Trophoblast cell (in vitro differentiated cells and primary cell): ENCODE data around the gene BCL2L11.

Experiments used
- DNase-seq, 2 donors: peaks; one replicate each; pipeline ENCODE4 v3.0.0-alpha.2; 2016
- H2AFZ ChIP-seq: 2 replicates; pipeline ENCODE4 v1.6.1; 2013; ENCODE audit warnings: low read length, moderate library complexity, mild to moderate bottlenecking; ENCODE audit not compliant: insufficient read depth, poor library complexity
- H2AK5ac ChIP-seq: 2 replicates; pipeline ENCODE4 v1.6.1; 2013; ENCODE audit warnings: mild to moderate bottlenecking, low read length
- H2BK120ac ChIP-seq: 2 replicates; pipeline ENCODE4 v1.6.1; 2013; ENCODE audit warnings: low read length, mild to moderate bottlenecking, moderate library complexity; ENCODE audit not compliant: insufficient read depth, poor library complexity
- H2BK12ac ChIP-seq: 2 replicates; pipeline ENCODE4 v1.6.1; 2013; ENCODE audit warnings: mild to moderate bottlenecking, low read length, moderate library complexity
- H2BK5ac ChIP-seq: 2 replicates; pipeline ENCODE4 v1.6.1; 2013; ENCODE audit warnings: low read length, low read depth, moderate library complexity, mild to moderate bottlenecking; ENCODE audit not compliant: poor library complexity
- H3K14ac ChIP-seq: 2 replicates; pipeline ENCODE4 v1.6.1; 2013; ENCODE audit warnings: mild to moderate bottlenecking, low read length
- H3K18ac ChIP-seq: 2 replicates; pipeline ENCODE4 v1.6.1; 2013; ENCODE audit warnings: mild to moderate bottlenecking, low read length
- H3K23ac ChIP-seq: 2 replicates; pipeline ENCODE4 v1.6.1; 2013; ENCODE audit warnings: low read length
- H3K27ac ChIP-seq: 2 replicates; pipeline ENCODE4 v1.5.1; 2013; ENCODE audit warnings: low read depth, mild to moderate bottlenecking, inconsistent platforms, low read length, moderate library complexity
- H3K27me3 ChIP-seq: 2 replicates; pipeline ENCODE4 v1.6.1; 2013; ENCODE audit warnings: inconsistent platforms, mild to moderate bottlenecking, low read length, moderate library complexity; ENCODE audit not compliant: insufficient read depth
- H3K36me3 ChIP-seq, 2 experiments: 1 replicate in 1 of 2; 2 replicates in 1 of 2; pipeline ENCODE4 v1.6.1; 2013; ENCODE audit warnings: low read length in 2 of 2, mild to moderate bottlenecking in 2 of 2, moderate library complexity in 1 of 2; ENCODE audit not compliant: insufficient read depth in 2 of 2, control insufficient read depth in 1 of 2
- H3K4ac ChIP-seq: 2 replicates; pipeline ENCODE4 v1.6.1; 2013; ENCODE audit warnings: low read depth, mild to moderate bottlenecking, low read length, moderate library complexity
- H3K4me1 ChIP-seq, 2 experiments: 1 replicate in 1 of 2; 2 replicates in 1 of 2; pipeline ENCODE4 v1.6.1; 2013; ENCODE audit warnings: low read length in 2 of 2, mild to moderate bottlenecking in 2 of 2, moderate library complexity in 1 of 2; ENCODE audit not compliant: insufficient read depth in 2 of 2, control insufficient read depth in 1 of 2
- H3K4me2 ChIP-seq: 2 replicates; pipeline ENCODE4 v1.6.1; 2013; ENCODE audit warnings: inconsistent platforms, mild to moderate bottlenecking, low read length, moderate library complexity
- H3K4me3 ChIP-seq: 2 replicates; pipeline ENCODE4 v1.5.1; 2013; ENCODE audit warnings: mild to moderate bottlenecking, low read depth, low read length, inconsistent platforms
- H3K79me1 ChIP-seq: one replicate; pipeline ENCODE4 v1.6.1; 2013; ENCODE audit warnings: low read length
- H3K79me2 ChIP-seq: 2 replicates; pipeline ENCODE4 v1.6.1; 2013; ENCODE audit warnings: low read length, mild to moderate bottlenecking; ENCODE audit not compliant: control insufficient read depth, insufficient read depth, poor library complexity
- H3K9ac ChIP-seq: 2 replicates; pipeline ENCODE4 v1.6.1; 2013; ENCODE audit warnings: mild to moderate bottlenecking, low read length
- H3K9me3 ChIP-seq: 2 replicates; pipeline ENCODE4 v1.6.1; 2013; ENCODE audit warnings: low read depth, mild to moderate bottlenecking, control low read depth, inconsistent platforms, low read length; ENCODE audit not compliant: insufficient read depth
- H4K12ac ChIP-seq: 2 replicates; pipeline ENCODE4 v1.6.1; 2013; ENCODE audit warnings: low read depth, mild to moderate bottlenecking, low read length, moderate library complexity
- H4K8ac ChIP-seq: 2 replicates; pipeline ENCODE4 v1.6.1; 2013; ENCODE audit warnings: low read depth, mild to moderate bottlenecking, low read length, moderate library complexity
- H4K91ac ChIP-seq: one replicate; pipeline ENCODE4 v1.6.1; 2013; ENCODE audit warnings: low read depth, mild to moderate bottlenecking, low read length, moderate library complexity
- WGBS: extraction: QIAGEN DNeasy Blood & Tissue Kit; methylation state at CpG from one replicate; pipeline ENCODE4 v1.1.7; 2013; ENCODE audit warnings: missing lambda C conversion rate; ENCODE audit not compliant: insufficient read length, insufficient coverage; ENCODE audit errors: extremely low coverage; 5-methylcytosine and 5-hydroxymethylcytosine counted together

Gene BCL2L11

DNA sequence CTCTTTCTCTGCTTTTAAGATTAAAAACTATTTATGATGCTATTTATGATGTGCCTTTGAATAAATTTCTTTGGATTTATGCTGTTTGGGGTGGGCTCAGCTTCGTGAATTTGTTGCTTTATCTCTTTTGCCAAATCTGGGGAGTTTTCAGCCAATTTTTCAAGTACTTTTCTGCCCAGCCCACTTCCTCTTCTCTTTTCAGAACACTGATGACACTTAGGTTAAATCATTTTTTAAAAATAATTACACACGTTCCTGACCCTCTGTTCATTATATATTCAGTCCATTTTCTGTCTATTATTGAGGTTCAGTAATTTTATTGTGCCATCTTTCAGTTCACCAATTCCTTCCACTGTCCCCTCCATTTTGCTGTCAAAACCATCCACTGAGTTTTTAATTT lies 14.8 kb upstream of the BCL2L11 start:
- Histone ChIP-seq H3K4me1 (no peaks in the 10 kb centered on the region), H3K79me2 (no peaks in the 10 kb centered on the region), H3K4me2 (no peak overlapping the region), H4K91ac (no peak overlapping the region), H2BK12ac (no peak overlapping the region), H3K4me3 (no peak overlapping the region), H3K18ac (no peak overlapping the region), H2AFZ (no peak overlapping the region), H4K12ac (no peak overlapping the region), H2AK5ac (no peak overlapping the region), H2BK5ac (no peak overlapping the region), H3K79me1 (no peaks in the 10 kb centered on the region), H3K14ac (no peak overlapping the region), H3K27ac (no peak overlapping the region), H3K27me3 (no peaks in the 10 kb centered on the region), H3K4ac (no peak overlapping the region), H2BK120ac (no peak overlapping the region), H3K36me3 (no peaks in the 10 kb centered on the region), H3K9ac (no peak overlapping the region), H3K23ac (no peak overlapping the region), H3K9me3 (no peaks in the 10 kb centered on the region), H4K8ac (no peak overlapping the region)
- no peak for DNase-seq
- WGBS = no CpG with 5 or more reads among the region's 2 CpGs

DNA sequence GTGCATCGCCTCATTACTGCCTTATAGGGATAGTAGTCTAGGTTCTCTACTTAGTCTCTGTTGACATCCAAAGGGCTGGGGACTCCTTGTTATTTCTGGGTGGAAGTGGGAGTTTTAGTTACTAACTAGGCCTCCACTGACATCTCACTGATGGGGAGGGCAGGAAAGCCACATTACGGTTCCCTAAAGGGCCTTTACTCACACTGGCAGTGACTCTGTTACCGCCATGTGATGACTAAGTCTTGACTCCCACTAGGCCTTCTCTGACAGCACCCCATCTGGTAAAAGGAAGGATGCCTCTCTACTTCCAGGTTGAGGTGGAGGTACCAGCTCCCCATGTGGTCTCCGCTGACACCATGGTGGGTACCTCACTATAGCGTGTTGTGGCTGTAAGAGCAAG lies 14.0 kb upstream of the BCL2L11 start:
- H3K18ac ChIP-seq = no peak overlapping the region

DNA sequence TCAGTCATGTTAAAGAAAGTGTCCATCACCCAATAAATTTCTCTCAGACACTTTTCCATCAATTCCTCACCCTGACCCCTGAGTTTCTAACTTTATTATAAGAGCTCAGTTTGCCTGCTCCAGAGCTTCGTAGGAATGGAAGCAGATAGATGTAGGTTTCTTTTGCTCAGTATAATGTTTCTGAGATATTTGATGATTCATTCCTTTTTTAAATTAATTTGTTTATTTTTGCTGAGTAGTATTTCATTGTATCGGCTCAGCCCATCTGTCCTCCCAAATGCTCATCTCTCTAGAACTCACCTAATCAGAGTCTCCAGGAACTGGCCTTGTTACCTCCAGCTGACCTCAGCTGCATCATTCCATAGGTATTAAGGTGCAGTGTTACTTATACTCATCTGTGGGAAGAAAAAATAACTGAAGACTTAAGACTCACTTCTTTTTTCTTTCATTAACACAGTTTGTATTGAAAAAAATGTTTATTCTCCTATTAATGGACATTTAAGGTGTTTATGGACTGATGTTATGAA lies 11.9 kb upstream of the BCL2L11 start:
- H4K8ac ChIP-seq = no peak overlapping the region
- no peak overlapping the region for H3K4me2 ChIP-seq
- H2BK5ac ChIP-seq = no peak overlapping the region
- H3K4me3 ChIP-seq = no peak overlapping the region
- H3K23ac ChIP-seq = no peak overlapping the region
- no peaks in the 10 kb centered on the region for H3K27me3 ChIP-seq
- no peak overlapping the region for H4K12ac ChIP-seq
- WGBS = no CpG with 5 or more reads among the region's 2 CpGs
- H3K27ac ChIP-seq = no peak overlapping the region
- no peaks in the 10 kb centered on the region for H3K79me2 ChIP-seq
- H2BK12ac ChIP-seq = no peak overlapping the region
- no peak for DNase-seq
- no peak overlapping the region for H2AK5ac ChIP-seq
- no peaks in the 10 kb centered on the region for H3K4me1 ChIP-seq
- H3K9me3 ChIP-seq = no peaks in the 10 kb centered on the region
- no peak overlapping the region for H3K18ac ChIP-seq
- H3K79me1 ChIP-seq = no peaks in the 10 kb centered on the region
- H4K91ac ChIP-seq = no peak overlapping the region
- H3K36me3 ChIP-seq = no peaks in the 10 kb centered on the region
- H3K14ac ChIP-seq = no peak overlapping the region
- no peak overlapping the region for H3K9ac ChIP-seq
- H2BK120ac ChIP-seq = no peak overlapping the region
- no peak overlapping the region for H3K4ac ChIP-seq
- no peak overlapping the region for H2AFZ ChIP-seq

More for the DNA sequence above, 14.0 kb upstream of the BCL2L11 start:
- Histone ChIP-seq H3K27ac (no peak overlapping the region), H3K4me1 (no peaks in the 10 kb centered on the region), H2AFZ (no peak overlapping the region), H2BK12ac (no peak overlapping the region), H3K79me1 (no peaks in the 10 kb centered on the region), H4K8ac (no peak overlapping the region), H2AK5ac (no peak overlapping the region), H4K12ac (no peak overlapping the region), H3K9ac (no peak overlapping the region), H3K4ac (no peak overlapping the region), H3K14ac (no peak overlapping the region), H3K36me3 (no peaks in the 10 kb centered on the region), H3K27me3 (no peaks in the 10 kb centered on the region), H2BK120ac (no peak overlapping the region), H3K79me2 (no peaks in the 10 kb centered on the region), H2BK5ac (no peak overlapping the region), H3K4me2 (no peak overlapping the region), H4K91ac (no peak overlapping the region), H3K4me3 (no peak overlapping the region), H3K9me3 (no peaks in the 10 kb centered on the region), H3K23ac (no peak overlapping the region)
- no CpG with 5 or more reads among the region's 5 CpGs for WGBS
- no peak for DNase-seq

DNA sequence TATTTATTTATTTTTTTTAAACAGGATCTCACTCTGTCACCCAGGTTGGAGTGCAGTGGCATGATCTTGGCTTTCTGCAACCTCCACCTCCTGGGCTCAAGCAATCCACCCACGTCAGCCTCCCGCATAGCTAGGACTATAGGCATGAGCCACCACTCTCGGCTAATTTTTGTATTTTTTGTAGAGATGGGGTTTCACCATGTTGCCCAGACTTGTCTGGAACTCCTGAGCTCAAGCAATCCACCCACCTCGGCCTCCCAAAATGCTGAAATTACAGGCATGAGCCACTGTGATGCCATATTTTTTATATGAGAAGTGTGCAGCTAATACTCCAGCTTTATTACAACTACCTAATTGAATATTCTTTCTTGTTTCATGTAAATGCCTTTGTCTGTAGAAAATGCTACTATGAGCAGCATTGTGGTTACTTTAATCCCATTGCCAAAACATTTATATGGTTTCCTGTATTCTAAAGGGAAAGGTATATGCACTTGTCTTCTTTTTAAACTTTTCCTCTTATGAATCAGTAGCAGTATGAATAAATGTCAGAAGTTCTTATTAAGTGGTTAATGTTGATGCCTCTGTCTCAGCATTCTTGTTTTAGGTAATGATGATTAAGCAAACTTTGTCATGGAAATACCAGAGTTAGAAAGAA lies 9.5 kb upstream of the BCL2L11 start:
- no peak overlapping the region for H3K27ac ChIP-seq
- H3K23ac ChIP-seq = no peak overlapping the region
- H3K4me3 ChIP-seq = no peak overlapping the region
- H3K18ac ChIP-seq = no peak overlapping the region
- no CpG with 5 or more reads among the region's 4 CpGs for WGBS
- H4K12ac ChIP-seq = no peak overlapping the region
- no peaks in the 10 kb centered on the region for H3K9me3 ChIP-seq
- no peaks in the 10 kb centered on the region for H3K27me3 ChIP-seq
- no peak overlapping the region for H4K8ac ChIP-seq
- no peak overlapping the region for H2AFZ ChIP-seq
- no peak overlapping the region for H2BK12ac ChIP-seq
- H2BK5ac ChIP-seq = no peak overlapping the region
- H3K79me2 ChIP-seq = no peaks in the 10 kb centered on the region
- H3K4me1 ChIP-seq = no peaks in the 10 kb centered on the region
- no peak overlapping the region for H4K91ac ChIP-seq
- no peak overlapping the region for H3K4me2 ChIP-seq
- no peak overlapping the region for H2BK120ac ChIP-seq
- no peak overlapping the region for H3K14ac ChIP-seq
- no peaks in the 10 kb centered on the region for H3K36me3 ChIP-seq
- H3K4ac ChIP-seq = no peak overlapping the region
- no peak overlapping the region for H3K9ac ChIP-seq
- H3K79me1 ChIP-seq = no peaks in the 10 kb centered on the region
- no peak overlapping the region for H2AK5ac ChIP-seq
- DNase-seq = no peak
